M059J (cell line): ENCODE measurements around the gene BIN2. TPM values are rescaled to one million over a fixed set of nuclear protein-coding genes. Genes with fewer than 3 reads are reported as not detected.
"Not testable (repeated sequence)": the region's sequence is repeated elsewhere in the genome, so short reads cannot be mapped to it uniquely, and the experiment has no call there.

ENCODE experiments used
- DNase-seq: peaks from one replicate; pipeline ENCODE4 v3.0.0-alpha.2; 2012; ENCODE audit warnings: low read depth
- total RNA-seq: library from RNA; depleted of rRNA; stranded (reverse); fragments of >200 nt; shearing (Covaris generic); gene quantifications from 2 replicates; pipeline ENCODE4 v1.2.3, GENCODE V29; 2014

BIN2 gene
- total RNA-seq, 1 experiment from 2014 or later = not detected

DNA sequence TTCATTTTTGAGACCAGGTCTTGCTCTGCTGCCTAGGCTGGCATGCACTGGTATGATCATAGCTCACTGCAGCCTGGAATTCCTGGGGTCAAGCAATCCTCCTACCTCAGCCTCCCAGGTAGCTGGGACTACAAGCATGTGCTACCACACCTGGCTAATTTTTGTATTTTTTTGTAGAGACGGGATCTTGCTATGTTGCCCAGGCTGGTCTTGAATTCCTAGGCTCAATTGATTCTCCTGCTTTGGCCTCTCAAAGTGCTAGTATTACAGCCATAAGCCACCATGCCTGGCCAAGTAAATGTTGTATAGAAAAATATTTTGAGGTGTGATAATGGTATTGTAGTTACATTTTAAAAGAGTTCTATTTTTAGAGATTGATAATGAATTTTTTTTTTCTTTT is 12.6 kb downstream of the BIN2 start:
- no peak for DNase-seq

DNA sequence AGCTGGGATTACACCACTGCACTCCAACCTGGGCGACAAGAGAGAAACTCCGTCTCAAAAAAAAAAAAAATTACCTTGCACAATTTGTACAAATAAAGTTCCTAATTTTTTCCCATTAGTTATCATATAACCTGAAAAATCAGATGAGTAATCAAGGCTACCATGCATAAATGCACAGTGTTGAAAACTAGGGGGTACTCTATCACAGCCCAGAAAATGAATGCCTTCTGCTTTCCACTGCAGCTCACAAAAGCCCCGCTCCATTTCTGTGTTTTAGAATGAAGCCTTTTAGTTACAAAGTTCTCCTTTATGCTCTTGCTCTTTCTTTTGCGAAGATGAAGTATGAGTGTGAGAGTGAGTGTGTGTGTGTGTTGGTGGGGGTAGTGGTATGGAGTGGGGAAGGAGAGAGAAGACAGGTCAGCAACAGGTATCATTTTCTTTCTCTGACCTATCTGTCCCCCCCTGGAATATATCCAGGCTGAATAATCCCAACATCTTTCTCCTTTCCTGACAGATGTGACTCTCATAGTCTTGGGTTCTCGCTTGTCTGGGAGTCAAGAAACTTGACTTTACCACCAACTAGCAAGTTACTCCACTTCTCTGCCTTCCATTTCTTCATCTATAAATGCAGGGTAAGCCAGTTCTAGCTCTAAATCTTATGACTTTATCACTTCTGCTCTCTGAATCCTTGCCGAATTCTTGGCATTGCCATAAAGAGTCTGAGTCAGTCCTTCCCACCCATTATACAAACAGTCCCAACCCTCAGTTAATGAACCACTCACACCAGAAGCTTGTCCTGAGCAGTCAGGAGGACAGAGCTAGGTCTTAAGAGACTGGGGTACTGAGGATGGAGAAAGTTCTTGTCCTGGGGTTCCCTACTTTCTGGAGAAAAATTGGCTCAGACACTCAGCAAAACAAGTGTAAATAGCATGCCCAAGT is 16.1 kb downstream of the BIN2 start:
- peak; percentile 79 for DNase-seq

- no peak for DNase-seq
Measured at GRCh38 chr12:51306507-51306906, 17.5 kb downstream of the BIN2 start.

DNA sequence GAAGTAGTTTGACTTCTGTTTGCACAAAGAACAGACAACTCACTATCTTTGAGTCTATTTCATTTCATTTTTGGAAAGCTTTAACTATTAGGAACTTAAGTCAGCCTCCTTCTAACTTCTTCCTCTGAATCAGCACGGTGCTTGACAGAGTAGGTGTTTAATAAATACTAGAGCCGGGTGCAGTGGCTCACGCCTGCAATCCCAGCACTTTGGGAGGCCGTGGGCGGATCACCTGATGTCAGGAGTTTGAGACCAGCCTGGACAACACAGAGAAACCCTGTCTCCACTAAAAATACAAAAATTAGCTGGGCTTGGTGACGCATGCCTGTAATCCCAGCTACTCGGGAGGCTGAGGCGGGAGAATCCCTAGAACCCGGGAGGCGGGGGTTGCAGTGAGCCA is 23.2 kb downstream of the BIN2 start:
- DNase-seq = not testable (repeated sequence)

DNA sequence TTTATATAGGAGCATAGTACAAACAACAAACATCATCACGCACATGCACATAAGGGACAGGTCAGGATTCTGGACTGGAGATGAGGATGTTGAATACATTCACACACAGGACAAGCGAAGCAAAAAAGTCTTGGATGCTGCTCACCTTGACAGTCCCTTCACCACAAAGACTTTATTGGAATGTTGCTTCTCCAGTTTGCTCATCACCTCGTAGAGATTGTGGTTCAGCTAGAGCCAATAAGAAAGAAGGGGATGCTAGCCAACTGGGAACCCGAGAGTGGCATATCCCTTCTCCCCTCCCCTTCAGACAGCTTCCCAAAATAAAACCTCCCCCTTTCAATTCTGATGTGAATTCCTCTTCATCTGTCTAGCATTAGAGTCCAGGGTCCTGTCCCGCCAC is 28.3 kb downstream of the BIN2 start:
- no peak for DNase-seq

DNA sequence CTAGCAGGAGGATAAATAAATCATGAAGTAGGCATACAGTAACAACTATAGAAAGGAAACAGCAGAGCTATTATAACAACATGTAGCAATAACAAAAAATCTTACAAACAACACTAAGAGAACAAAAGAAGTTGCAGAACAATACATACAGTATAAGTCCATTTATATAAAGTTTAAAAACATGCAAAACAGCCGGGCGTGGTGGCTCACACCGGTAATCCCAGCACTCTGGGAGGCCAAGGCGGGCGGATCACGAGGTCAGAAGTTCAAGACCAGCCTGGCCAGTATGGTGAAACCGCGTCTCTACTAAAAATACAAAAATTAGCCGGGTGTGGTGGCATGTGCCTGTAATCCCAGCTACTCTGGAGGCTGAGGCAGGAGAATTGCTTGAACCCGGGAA is 29.9 kb downstream of the BIN2 start:
- DNase-seq = not testable (repeated sequence)

DNA sequence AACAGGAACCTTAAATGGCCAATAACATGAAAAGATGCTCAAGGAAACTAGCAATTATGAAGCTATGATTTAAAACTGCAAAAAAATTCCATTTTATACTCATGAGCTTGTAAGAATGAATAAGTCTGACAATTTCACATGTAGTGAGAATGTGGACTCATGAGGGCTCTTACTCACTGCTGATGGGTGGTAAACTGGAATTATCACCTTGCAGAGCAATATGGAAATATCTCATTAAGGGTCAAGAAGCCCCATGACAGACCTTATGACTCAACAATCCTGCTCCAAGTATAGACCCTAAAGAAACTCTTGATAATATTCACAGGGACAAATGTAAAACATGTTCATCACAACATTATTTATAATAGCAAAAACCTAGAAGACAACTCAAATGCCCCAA is 30.3 kb downstream of the BIN2 start:
- DNase-seq = no peak

DNA sequence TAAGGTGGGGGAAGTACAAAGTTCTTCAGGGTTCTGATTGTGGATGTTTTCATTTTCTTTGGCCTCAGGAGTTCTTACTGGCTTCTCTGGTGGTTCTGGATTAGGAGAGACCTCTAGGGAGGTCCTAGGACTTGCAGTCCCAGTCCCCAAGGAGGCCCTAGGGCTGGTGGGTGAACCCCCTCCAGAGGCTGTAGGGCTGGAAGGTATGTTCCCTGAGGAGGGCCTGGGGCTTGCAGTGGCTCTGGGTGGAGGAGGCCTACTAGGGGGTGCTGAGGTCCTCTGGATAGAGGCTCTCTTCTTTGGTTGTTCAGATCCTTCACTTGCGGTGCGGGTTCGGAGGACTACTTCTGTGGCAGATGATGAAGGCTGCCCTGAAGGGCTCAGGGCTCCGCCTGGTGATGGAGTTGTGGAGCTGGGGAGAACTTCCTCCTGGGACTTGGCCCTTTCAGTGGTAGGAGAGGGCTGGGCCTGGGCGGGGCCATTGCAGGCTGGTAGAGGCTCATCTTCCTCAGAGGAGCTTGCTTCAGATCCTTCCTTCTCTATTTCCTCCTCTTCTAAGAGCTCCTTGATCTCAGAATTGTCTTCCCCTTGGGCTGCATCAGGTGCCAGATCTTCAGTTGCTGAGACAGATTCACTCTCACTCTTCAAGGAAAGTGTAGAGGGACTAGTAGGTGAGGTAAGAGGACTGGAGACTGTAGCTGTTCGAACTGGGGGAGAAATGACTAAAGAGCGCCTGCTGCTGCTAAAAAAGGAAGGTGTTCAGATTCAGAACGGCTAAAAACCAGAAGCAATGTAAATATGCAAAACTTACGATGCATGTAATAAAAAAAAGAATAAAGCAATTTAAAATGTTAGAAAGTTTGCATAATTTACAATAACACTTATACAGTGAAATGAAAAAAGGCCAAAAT is 32.1 kb downstream of the BIN2 start:
- not testable (repeated sequence) for DNase-seq

DNA sequence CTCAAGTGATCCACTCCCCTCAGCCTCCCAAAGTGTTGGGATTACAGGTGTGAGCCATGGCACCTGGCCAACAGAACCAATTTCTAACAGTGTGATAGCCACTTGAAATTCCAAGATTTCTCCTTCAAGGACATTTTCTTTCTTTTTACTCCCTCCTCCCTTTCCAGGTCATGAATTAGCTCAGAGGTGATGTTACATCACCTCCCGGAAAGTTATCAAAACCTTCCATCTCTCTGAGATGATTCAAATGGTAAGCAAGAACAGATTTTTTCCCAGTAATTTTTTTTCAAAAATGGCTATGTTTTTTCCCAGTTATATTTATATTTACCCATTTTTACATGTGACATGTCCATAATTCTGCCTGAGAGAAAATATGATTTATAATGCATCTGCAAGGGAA is 38.1 kb downstream of the BIN2 start:
- no peak for DNase-seq

DNA sequence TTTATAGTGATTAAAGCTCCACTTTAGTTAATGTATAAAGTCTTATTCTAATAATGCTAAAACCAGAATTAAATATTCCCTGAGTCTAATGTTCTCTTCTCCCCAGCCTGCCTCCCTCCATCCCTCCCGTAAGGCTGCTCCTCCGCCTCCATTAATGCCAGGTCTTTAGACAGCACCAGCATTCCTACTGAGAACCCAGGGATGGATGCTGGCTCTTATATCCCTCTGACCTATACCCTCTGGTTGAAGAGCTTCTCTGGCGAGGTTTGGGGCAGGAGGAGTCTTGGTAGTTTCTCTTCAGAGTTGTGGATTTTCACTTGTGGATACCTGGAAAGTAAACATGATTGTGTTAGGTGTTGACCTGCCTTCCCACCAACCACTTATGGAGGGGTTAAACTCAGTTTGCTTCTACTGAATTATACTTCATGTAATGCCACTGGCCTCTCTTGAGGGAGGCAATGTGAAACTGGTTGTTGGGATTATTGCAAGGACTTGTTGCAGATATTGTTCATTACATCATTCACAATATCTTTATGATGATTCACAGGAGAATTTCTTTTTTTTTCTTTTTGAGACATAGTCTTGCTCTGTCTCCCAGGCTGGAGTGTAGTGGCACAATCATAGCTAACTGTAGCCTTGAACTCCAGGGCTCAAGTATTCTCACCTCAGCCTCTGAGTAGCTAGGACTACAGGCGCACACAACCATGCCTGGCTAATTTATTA is 42.6 kb downstream of the BIN2 start:
- no peak for DNase-seq

DNA sequence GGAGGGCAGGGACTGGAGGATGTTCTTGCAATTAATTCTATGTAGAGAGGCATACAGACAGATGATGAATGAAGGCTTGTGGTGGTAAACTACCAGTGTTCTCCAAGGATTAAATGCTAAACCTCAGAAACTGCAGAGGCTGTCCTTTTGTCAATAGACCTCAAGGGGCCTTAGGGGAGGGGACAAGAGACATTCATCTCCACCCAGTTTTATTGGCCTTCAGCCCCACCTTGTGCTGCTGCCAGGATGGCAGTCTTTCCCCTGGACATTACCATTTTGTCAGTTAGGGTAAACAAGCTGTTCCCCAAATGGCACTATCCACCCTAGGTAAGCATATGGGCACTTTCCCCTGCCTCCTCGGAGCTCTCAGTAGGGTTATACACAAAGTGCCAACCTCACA is 48.9 kb downstream of the BIN2 start:
- no peak for DNase-seq

DNA sequence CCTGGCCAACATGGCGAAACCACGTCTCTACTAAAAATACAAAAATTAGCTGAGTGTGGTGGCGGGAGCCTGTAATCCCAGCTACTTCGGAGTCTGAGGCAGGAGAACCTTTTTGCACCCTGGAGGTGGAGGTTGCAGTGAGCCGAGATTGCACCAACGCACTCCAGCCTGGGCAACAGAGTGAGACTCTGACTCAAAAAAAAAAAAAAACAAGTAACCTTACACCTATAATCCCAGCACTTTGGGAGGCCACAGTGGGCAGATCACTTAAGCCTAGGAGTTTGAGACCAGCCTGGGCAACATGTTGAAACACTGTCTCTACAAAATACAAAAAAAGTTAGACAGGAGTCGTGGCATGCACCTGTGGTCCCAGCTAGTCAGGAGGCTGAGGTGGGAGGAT is 51.2 kb downstream of the BIN2 start:
- DNase-seq = not testable (repeated sequence)

- DNase-seq = peak; percentile 89
Measured at GRCh38 chr12:51270951-51271518, 52.9 kb downstream of the BIN2 start.

DNA sequence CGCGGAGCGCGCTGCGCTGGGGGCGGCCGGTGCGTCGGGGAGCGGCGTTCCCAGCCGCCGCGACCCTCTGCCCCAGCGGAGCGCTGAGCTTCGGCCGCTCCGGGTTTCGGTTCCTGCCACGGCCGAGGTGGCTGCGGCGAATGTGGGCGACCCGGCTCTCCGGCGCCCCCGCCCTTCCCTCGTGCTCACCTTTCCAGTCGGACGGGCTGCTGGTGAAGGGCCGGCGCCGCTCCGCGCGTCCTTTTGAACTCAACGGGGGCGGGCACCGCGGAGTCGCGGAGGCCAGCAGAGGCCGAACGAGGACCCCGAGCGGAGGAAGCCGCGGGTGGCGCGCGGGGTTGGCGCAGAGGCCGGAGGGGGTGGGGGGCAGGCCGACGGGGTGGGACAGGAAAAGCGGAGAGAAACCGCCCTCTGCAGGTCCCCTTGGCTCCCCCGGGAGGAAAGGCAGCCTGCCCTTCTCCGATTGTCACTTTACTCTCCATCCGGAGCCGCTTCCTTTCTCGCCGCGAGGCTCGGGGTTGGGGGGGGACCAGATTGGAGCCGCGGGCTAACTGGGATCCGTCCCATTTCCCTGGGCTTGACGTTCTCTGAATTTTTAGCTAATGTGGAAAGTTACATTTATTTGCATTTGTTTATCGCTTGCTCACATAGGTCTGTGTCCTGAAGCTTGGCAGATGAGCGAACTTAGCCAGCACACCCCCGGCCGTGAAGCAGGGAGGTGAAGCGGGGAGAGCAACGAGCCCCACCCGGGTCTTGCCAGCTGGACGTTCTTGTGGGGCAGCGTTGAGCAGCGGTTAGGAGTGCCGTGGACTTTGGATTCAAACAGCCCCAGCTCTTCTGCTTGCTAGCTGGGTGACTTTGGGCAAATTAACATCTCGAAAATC is 53.7 kb downstream of the BIN2 start, which contains the start of gene SMAGP:
TSS of gene SMAGP (minus strand) at position 349 of the 884 bp plus-strand sequence. CDS start 1,137 bp downstream, outside the sequence.
- DNase-seq = peak; percentile 60

GRCh38 chr12:51269174-51270066 is 54.6 kb downstream of the BIN2 start:
- peak; percentile 47 for DNase-seq

DNA sequence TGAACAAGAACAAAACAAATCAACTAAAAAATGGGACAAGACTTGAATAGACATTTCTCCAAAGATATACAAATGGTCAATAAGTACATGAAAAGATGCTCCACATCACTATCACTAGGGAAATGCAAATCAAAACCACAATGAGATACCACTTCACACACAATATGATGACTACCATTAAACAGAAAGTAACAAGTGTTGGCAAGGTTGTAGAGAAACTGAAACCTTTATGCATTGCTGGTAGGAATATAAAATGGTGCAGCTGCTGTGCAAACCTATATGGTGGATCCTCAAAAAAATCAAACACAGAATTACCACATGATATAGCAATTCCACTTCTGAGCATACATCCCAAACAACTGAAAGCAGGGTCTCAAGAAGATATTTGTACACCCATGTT is 59.0 kb downstream of the BIN2 start:
- no peak for DNase-seq

GRCh38 chr12:51264297-51264696 is 59.7 kb downstream of the BIN2 start:
- DNase-seq = no peak

- no peak for DNase-seq
Measured at GRCh38 chr12:51263341-51263740, 60.6 kb downstream of the BIN2 start.

- peak; percentile 65 for DNase-seq
Measured at GRCh38 chr12:51262758-51263177, 61.2 kb downstream of the BIN2 start.
